NCI-H2196 treated with DMSO at 0.1 percent for 48 hours (cell line): Measurements from ENCODE around the gene MCM3AP.

ENCODE experiments used
- DNase-seq: peaks from one replicate; lab custom pipeline; 2025; ENCODE audit not compliant: unreplicated experiment; lab: John Stamatoyannopoulos, UW

Gene MCM3AP

GRCh38 chr21:46273341-46273740 is 12.1 kb downstream of the MCM3AP start:
- DNase-seq, result no peak

- DNase-seq, result no peak
These were observed 15.9 kb downstream of the MCM3AP start for GRCh38 chr21:46269466-46269865.

DNA sequence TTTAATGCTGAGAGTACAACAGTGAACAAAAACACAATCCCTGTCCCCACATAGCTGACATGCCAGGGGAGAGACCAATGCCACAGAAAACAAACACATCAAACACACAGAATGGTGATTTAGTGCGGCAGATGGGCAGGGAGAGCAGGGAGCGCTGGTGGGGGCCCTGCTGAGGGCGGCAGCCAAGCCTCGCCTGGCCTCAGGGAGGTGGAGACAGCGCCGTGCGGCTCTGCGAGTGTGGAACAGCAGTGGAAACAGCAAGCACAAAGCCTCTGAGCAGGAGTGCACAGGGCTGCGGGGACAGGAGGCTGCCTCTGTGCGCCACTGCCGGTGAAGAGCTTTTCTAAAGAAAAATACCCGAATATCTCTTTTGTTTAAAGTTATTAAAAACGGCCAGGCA is 17.0 kb downstream of the MCM3AP start:
- no peak for DNase-seq

DNA sequence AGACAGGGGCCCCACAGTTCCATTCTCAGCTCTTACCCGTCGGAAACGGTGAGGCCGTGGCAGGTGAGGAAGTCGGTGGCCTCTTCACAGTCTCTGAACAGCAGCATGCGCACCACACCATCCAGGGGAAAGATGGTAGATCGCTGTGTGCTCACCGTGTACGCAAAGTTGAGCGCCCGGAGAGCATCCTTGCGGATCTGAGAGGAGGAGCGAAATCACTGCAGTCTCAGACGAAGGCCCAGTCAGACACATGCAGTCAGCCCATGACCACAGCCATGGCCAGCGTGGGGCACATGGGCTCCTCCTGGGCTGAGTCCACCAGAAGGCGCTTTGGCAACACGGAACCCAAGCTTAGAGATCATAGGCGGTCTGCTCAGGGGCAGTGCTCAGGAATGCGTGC is 18.5 kb downstream of the MCM3AP start:
- no peak for DNase-seq

DNA sequence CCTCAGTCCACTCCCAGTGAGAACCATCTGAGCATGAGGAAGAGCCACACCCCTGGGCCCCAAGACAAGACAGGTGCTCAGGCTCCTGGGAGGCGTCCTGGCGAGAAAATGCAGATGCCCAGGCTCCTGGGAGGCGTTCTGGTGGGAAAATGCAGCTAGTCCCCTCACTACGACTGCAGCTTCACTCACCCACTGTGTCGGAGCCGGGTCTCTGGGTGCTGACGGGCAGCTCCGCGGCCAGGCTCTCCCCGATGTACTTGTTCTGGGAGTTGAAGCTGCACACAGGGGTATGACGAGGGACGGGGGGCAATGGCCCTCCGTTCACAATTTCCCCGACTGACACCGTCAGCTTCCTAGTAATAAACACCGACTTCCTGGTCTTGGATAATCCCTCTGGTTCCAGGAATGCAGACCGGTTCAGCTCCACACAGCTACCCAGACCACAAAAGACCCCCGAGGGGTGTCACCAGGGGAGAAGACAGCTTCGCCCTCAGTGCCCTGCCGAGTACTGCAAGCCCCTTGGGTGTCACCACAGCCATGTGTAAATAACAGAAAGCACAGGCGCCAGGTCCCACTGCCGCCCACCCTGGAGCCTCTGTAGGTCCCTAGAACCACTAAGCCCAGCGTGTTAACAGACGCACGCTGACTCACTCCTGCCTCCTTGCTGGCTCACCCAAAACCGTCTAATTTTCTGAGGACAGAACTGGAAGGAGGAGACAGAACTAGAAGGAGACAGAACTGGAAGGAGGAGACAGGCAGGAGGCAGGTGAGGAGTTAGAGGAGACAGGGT is 19.5 kb downstream of the MCM3AP start:
- no peak for DNase-seq

DNA sequence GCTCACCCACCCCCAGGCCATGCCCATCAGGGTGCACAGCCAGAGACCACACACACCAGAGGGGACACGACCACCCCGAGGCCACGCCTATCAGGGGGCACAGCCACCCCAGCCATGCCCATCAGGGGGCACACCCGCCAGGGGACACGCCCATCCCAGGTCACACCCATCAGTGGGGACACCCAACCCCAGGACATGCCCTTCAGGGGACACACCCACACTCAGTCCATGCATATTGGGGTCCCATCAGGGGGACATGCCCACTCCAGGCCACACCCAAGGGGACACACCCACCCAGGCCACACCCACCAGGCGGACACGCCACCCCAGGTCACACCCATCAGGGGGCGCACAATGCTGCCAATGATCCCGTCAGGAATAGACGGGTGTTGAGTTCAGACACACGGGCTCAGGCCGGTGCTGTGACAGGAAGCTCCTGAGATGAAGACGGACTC is 20.7 kb downstream of the MCM3AP start:
- DNase-seq, result no peak

- DNase-seq, result no peak
These were observed 21.2 kb downstream of the MCM3AP start for GRCh38 chr21:46264046-46264689.

- no peak for DNase-seq
These were observed 28.9 kb downstream of the MCM3AP start for GRCh38 chr21:46256501-46256994.

- DNase-seq, result no peak
These were observed 29.6 kb downstream of the MCM3AP start for GRCh38 chr21:46255758-46256337.

DNA sequence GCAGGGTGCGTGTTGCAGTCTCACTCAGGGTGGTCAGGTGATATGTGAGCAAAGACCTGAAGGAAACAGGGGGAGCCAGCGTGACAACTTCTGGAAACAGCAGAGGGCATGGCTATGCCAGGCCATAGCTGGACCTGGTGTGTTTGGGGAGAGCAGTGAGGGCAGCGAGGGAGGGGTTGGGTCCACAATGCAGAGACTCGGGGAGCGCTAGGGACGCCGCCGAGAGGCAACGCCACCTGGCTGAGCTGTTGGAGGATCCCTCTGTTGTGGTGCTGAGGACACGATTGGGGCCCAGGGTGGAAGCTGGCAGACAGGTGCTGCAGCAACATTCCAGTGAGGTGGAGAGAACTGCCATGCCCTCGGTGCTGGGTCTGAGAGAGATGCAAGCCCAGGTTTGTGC is 30.2 kb downstream of the MCM3AP start:
- DNase-seq, result no peak

GRCh38 chr21:46254208-46254975 is 31.0 kb downstream of the MCM3AP start:
- DNase-seq, result no peak

- no peak for DNase-seq
These were observed 31.7 kb downstream of the MCM3AP start for GRCh38 chr21:46253610-46254124.

DNA sequence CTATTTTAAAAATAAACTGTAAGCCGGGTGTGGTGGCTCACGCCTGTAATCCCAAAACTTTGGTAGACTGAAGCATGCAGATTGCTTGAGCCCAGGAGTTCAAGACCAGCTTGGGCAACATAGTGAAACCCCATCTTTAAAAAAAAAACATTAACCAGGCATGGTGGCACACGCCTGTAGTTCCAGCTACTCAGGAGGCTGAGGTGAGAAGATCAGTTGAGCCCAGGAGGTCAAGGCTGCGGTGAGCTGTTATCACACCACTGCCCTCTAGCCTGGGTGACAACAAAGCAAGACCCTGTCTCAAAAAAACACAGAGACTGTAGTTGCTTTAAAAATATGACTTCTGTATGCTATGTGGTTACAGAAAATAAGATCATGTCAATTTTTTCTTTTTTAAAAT is 32.6 kb downstream of the MCM3AP start:
- no peak for DNase-seq

DNA sequence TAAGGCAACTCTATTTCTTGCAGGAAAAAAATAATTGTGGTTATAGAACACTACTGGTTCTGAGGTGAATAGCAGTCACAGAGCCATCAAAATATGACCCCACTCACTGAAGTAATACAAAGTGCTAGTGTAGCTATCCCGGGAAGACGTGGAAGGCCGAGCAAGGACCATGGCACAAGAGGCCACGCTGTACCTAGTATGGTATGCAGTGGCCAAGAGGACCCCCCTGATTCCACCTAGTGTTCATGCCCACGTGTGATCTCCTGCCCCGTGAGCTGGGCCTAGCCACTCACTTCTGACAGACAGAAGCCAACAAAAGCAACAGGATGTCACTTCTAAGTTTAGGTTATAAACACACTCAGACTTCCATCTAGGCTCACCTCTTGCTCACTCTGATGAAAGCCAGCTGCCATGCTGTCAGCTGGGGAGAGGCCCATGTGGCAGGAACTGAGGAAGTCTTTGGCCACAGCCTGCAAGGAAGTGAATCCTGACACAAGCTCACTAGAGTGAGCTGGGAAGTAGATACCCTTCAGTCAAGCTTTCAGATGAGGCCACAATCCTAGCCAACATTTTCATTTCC is 35.2 kb downstream of the MCM3AP start:
- DNase-seq, result no peak

DNA sequence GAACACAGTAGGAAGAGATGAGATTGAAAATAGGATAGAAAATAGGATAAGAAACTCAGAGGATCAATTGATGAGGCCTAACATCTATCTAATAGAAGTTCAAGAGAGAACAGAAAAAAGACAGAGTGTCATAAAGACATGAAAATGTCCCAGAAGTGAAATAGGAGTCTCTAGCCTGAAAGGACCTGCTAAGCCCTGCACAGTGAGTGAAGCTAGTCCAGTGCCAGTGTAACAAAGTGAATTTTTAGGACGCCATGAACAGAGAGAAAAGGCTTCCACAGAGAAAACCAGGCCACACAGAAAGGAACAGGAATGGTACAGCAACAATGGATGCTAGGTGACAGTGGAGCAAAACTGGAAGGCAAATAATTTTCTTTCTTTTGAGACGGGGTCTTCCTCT is 36.6 kb downstream of the MCM3AP start:
- DNase-seq, result no peak

DNA sequence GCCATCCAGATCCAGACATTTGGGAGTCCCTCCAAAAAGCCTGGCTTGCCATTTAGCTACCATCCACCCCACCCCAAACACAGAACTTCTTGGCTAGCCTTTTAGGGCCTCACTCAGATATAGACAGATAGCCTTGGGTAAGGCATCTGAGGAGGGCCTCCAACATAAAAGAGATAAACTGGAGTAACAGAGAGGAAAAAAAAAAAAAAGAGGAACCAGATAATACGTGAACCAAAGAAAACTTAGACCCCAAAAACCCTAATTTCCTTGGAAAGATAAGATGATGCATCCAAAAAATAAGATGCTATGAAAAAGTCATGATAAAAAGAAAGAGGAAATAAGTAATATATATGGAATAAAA is 37.0 kb downstream of the MCM3AP start:
- no peak for DNase-seq

GRCh38 chr21:46247699-46248421 is 37.6 kb downstream of the MCM3AP start:
- no peak for DNase-seq

GRCh38 chr21:46246345-46246744 is 39.1 kb downstream of the MCM3AP start:
- DNase-seq, result no peak

DNA sequence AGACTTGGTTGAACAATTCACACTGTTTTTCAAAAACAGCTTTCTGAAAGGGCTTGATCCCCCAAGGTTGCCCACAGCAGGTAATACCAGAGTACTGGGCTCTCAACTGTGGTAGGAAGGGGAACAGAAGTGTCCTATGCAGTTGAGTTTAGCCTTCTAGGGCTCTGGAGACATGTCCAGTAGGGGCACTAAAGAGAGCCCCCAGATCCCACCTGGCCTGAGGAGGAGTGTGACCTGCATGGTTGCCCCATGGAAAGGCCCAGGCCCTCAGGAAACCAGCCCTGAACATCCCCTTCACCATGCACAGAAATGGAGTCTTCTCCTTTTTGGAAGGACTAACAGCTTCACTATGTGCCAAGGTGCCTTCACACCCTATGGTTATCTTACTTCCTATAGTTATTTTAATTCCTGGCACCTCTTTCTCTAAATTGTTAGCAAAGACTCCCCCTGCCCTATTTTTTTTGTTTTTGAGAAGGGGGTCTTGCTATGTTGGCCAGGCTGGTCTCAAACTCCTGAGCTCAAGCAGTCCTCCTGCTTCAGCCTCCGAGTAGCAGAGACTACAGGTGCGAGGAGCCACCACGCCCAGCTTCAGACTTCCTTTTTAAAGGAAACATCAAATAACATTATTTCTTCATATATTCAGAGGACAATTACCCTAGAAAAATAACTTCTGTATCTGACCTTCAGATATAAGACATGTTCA is 40.0 kb downstream of the MCM3AP start:
- DNase-seq, result no peak

GRCh38 chr21:46244602-46245001 is 40.8 kb downstream of the MCM3AP start:
- no peak for DNase-seq
